GM15510 (cell line): ENCODE data around the gene EEFSEC.

Experiments used
- POLR2A ChIP-seq: IDR thresholded peaks from 3 replicates; pipeline ENCODE4 v1.6.1; 2011; ENCODE audit warnings: borderline replicate concordance; ENCODE audit not compliant: insufficient read length; ENCODE audit errors: extremely low read depth

Gene EEFSEC

GRCh38 chr3:128253150-128253549, 99.9 kb downstream of the EEFSEC start:
- TF ChIP-seq POLR2A: no peak

- no peak for TF ChIP-seq POLR2A
Observed at GRCh38 chr3:128254066-128254590, 100.8 kb downstream of the EEFSEC start.

GRCh38 chr3:128254967-128255366, 101.7 kb downstream of the EEFSEC start:
- TF ChIP-seq POLR2A: no peak

GRCh38 chr3:128256131-128256530, 102.8 kb downstream of the EEFSEC start:
- TF ChIP-seq POLR2A: no peak

- TF ChIP-seq POLR2A: no peak
Observed at GRCh38 chr3:128257632-128258031, 104.4 kb downstream of the EEFSEC start.

DNA sequence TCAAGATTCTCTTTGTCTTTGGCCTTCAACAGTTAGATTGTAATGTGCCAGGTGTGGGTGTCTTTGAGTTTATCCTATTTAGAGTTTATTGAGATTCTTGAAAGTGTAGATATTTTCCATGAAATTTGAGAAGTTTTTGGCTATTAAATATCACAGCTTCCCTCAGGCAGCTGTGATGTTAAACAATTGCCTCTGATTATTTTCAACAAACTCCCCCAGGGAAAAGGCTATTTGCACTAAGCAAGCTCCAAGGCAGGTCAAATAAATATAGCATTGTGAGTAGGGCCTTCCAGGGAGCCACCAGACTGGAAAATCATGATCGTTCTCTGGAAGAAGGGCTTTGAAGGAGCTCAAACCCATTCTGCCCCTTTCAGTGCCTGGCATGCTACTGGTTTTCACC, 107.0 kb downstream of the EEFSEC start:
- no peak for TF ChIP-seq POLR2A

- no peak for TF ChIP-seq POLR2A
Observed at GRCh38 chr3:128262457-128262856, 109.2 kb downstream of the EEFSEC start.

GRCh38 chr3:128263118-128263517, 109.8 kb downstream of the EEFSEC start:
- TF ChIP-seq POLR2A: no peak

DNA sequence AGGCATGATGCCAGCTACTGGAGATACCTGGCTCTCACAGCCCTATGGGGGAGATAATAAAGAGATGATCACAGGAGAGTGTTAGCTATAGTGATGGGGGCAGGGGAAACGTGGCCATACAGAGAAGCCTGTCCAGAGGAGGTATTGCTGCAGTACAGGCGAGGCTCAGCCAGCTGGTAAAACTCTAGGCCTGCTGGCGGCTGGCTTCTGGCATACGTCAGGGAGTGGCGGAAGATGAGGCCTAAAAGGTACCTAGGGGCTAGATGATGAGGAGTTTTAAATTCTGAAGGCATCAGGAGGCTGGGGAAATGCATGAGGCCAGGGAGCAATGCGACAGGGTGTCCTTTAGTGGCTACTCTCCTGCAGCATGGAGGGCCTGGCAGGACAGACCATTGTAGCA, 110.7 kb downstream of the EEFSEC start:
- TF ChIP-seq POLR2A: no peak

GRCh38 chr3:128266453-128266852, 113.2 kb downstream of the EEFSEC start:
- no peak for TF ChIP-seq POLR2A

- no peak for TF ChIP-seq POLR2A
Observed at GRCh38 chr3:128267541-128267940, 114.3 kb downstream of the EEFSEC start.

- TF ChIP-seq POLR2A: no peak
Observed at GRCh38 chr3:128269006-128269775, 115.9 kb downstream of the EEFSEC start.

- TF ChIP-seq POLR2A: no peak
Observed at GRCh38 chr3:128269796-128270195, 116.5 kb downstream of the EEFSEC start.

GRCh38 chr3:128270559-128271492, 117.5 kb downstream of the EEFSEC start:
- TF ChIP-seq POLR2A: no peak
